WTC11 (cell line): ENCODE results near the gene EGFR.

Experiments
- ETV6 ChIP-seq: sonication (generic); formaldehyde crosslinking; IDR thresholded peaks from 2 replicates; pipeline ENCODE4 v1.8.1; 2022; ENCODE audit warnings: mild to moderate bottlenecking, missing genetic modification reagents
- NFYB ChIP-seq: sonication (generic); formaldehyde crosslinking; conservative IDR thresholded peaks from 2 replicates; pipeline ENCODE4 v1.8.0; 2022; ENCODE audit warnings: low read depth, missing genetic modification reagents
- TEAD4 ChIP-seq: sonication (generic); formaldehyde crosslinking; IDR thresholded peaks from 2 replicates; pipeline ENCODE4 v1.8.0; 2022; ENCODE audit warnings: mild to moderate bottlenecking, missing genetic modification reagents
- TF ChIP-seq, protein P1 (sequence below): sonication (generic); formaldehyde crosslinking; IDR thresholded peaks from 2 replicates; pipeline ENCODE4 v1.8.0; 2023; ENCODE audit warnings: missing genetic modification reagents
- TF ChIP-seq, protein P2 (sequence below): fragments of 200-600 bp; IDR thresholded peaks from 2 replicates; pipeline ENCODE4 v1.8.0; 2022; ENCODE audit warnings: antibody characterized with exemption

DNA sequence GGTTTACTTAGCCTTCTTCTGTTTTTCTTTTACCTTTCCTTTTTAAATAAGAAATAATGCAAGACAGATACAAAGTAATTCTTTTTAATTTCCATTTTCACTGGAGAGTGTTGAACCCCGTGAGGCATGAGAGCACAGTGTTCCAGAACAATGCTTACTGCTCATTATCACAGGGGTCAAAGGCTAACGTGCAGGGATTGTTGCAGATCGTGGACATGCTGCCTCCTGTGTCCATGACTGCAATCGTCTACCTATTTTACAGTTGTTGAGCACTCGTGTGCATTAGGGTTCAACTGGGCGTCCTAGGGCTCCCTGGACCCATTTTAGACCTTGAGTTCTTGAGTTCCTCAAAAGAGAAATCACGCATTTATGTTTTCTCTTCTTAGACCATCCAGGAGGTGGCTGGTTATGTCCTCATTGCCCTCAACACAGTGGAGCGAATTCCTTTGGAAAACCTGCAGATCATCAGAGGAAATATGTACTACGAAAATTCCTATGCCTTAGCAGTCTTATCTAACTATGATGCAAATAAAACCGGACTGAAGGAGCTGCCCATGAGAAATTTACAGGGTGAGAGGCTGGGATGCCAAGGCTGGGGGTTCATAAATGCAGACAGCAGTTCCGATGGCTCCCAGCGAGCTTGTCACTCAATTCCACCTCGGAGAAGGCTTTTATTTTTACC is 124.2 kb downstream of the EGFR start:
- TF ChIP-seq, protein P1, sequence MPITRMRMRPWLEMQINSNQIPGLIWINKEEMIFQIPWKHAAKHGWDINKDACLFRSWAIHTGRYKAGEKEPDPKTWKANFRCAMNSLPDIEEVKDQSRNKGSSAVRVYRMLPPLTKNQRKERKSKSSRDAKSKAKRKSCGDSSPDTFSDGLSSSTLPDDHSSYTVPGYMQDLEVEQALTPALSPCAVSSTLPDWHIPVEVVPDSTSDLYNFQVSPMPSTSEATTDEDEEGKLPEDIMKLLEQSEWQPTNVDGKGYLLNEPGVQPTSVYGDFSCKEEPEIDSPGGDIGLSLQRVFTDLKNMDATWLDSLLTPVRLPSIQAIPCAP (CRISPR knock-in tag), result no peak
- TF ChIP-seq, protein P2, sequence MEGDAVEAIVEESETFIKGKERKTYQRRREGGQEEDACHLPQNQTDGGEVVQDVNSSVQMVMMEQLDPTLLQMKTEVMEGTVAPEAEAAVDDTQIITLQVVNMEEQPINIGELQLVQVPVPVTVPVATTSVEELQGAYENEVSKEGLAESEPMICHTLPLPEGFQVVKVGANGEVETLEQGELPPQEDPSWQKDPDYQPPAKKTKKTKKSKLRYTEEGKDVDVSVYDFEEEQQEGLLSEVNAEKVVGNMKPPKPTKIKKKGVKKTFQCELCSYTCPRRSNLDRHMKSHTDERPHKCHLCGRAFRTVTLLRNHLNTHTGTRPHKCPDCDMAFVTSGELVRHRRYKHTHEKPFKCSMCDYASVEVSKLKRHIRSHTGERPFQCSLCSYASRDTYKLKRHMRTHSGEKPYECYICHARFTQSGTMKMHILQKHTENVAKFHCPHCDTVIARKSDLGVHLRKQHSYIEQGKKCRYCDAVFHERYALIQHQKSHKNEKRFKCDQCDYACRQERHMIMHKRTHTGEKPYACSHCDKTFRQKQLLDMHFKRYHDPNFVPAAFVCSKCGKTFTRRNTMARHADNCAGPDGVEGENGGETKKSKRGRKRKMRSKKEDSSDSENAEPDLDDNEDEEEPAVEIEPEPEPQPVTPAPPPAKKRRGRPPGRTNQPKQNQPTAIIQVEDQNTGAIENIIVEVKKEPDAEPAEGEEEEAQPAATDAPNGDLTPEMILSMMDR, result no peak
- TF ChIP-seq ETV6 (CRISPR knock-in tag) (no peak), NFYB (CRISPR knock-in tag) (no peak), TEAD4 (no peak)
